ENCODE measurements around the gene ST3GAL4. TPM values are rescaled to one million over a fixed set of nuclear protein-coding genes. Genes with fewer than 3 reads are reported as not detected.
A peak's percentile ranks its signal among the peaks of the same experiment; 100 is the strongest.

ST3GAL4 gene
- polyA plus RNA-seq, 2 of the 4 experiments (the other 2 are of a cell fraction) = 11.9 to 17.5 TPM

GRCh38 chr11:126331286-126331685 is 24.2 kb upstream of the ST3GAL4 start:
- Histone ChIP-seq H3K9me3 (no peaks in the 10 kb centered on the region), H3K4me3 (no peak overlapping the region), H3K4me2 (no peak overlapping the region), H3K4me1 (peaks cover 14% of the 10 kb centered on the region), H3K27ac (no peak overlapping the region)
- WGBS (ENCODE audit: missing lambda C conversion rate) = 100% methylated on average over 7 of the region's 13 CpGs
- ATAC-seq (no peak), DNase-seq (ENCODE audit: low read depth in 1 of 2, low spot score in 1 of 2) (no peak), FAIRE-seq (no peak)
- CTCF ChIA-PET = no interaction called here
- TF ChIP-seq POLR2AphosphoS2 (conservative IDR thresholded peaks at IDR 0.05; ENCODE audit: low read length) (no peak), ATOH8 (CRISPR knock-in tag; IDR thresholded peaks at IDR 0.05; ENCODE audit: low read depth) (no peak)
- POLR2A ChIA-PET = no interaction called here

- 66% methylated on average over 5 of the region's 5 CpGs for WGBS (ENCODE audit: missing lambda C conversion rate)
- TF ChIP-seq FOSB (CRISPR knock-in tag; IDR thresholded peaks at IDR 0.05) (no peak), HES2 (IDR thresholded peaks at IDR 0.05) (no peak), MAFK (IDR thresholded peaks at IDR 0.05; ENCODE audit: partially characterized antibody) (peak; percentile 23)
- ATAC-seq (peak; percentile 79), DNase-seq (ENCODE audit: low read depth in 1 of 2, low spot score in 1 of 2) (no peak), FAIRE-seq (no peak)
- POLR2A ChIA-PET = no interaction called here
- peaks cover 14% of the 10 kb centered on the region for H3K4me1 ChIP-seq
- no peaks in the 10 kb centered on the region for H3K9me3 ChIP-seq
- no peak overlapping the region for H3K4me3 ChIP-seq
- CTCF ChIA-PET = no interaction called here
- H3K4me2 ChIP-seq = no peak overlapping the region
- H3K27ac ChIP-seq = peak overlapping the region in 1 of 2 experiments; percentile 39; a peak in 2 of 6 replicates
Measured at GRCh38 chr11:126332221-126332711, 23.2 kb upstream of the ST3GAL4 start.

GRCh38 chr11:126333142-126333541 is 22.3 kb upstream of the ST3GAL4 start:
- FAIRE-seq (no peak), ATAC-seq (no peak), DNase-seq (ENCODE audit: low read depth in 1 of 2, low spot score in 1 of 2) (no peak)
- no peaks in the 10 kb centered on the region for H3K9me3 ChIP-seq
- ChIA-PET POLR2A (no interaction called here), CTCF (interaction anchor here (1.0 kb wide), 1 partner anchor 23 kb away, joined by 3 read pairs; no protein-coding TSS in a partner anchor)
- TF ChIP-seq NFE2L2 (conservative IDR thresholded peaks at IDR 0.05; ENCODE audit: low read length) (no peak), CBX2 (IDR thresholded peaks at IDR 0.05; ENCODE audit: borderline replicate concordance, low read depth) (no peak), FOSB (CRISPR knock-in tag; IDR thresholded peaks at IDR 0.05) (no peak), TP53 (CRISPR knock-in tag; IDR thresholded peaks at IDR 0.05) (no peak), PHF8 (IDR thresholded peaks at IDR 0.05; ENCODE audit: borderline replicate concordance, low read depth) (no peak), JUNB (IDR thresholded peaks at IDR 0.05) (no peak), HOXB13 (CRISPR knock-in tag; IDR thresholded peaks at IDR 0.05; ENCODE audit: low read depth) (no peak), CHD2 (IDR thresholded peaks at IDR 0.05; ENCODE audit: low read length, partially characterized antibody) (no peak)
- peaks cover 14% of the 10 kb centered on the region for H3K4me1 ChIP-seq
- WGBS (ENCODE audit: missing lambda C conversion rate) = 90% methylated on average over 7 of the region's 7 CpGs
- H3K27ac ChIP-seq = no peak overlapping the region
- H3K4me3 ChIP-seq = no peak overlapping the region
- H3K4me2 ChIP-seq = no peak overlapping the region

GRCh38 chr11:126334659-126335462 is 20.6 kb upstream of the ST3GAL4 start:
- ATAC-seq (no peak), FAIRE-seq (no peak), DNase-seq (ENCODE audit: low read depth in 1 of 2, low spot score in 1 of 2) (no peak)
- POLR2A ChIA-PET = no interaction called here
- Histone ChIP-seq H3K4me2 (no peak overlapping the region), H3K4me3 (no peak overlapping the region), H3K9me3 (no peaks in the 10 kb centered on the region), H3K27ac (no peak overlapping the region), H3K4me1 (peaks cover 21% of the 10 kb centered on the region)
- no peak for TF ChIP-seq ZFP36 (IDR thresholded peaks at IDR 0.05; ENCODE audit: borderline replicate concordance, partially characterized antibody)
- no peak for TF ChIP-seq REST (IDR thresholded peaks at IDR 0.05)
- TF ChIP-seq RARB (CRISPR knock-in tag; IDR thresholded peaks at IDR 0.05) = no peak
- no peak for TF ChIP-seq POLR2AphosphoS2 (conservative IDR thresholded peaks at IDR 0.05; ENCODE audit: low read length)
- no peak for TF ChIP-seq HOXB13 (CRISPR knock-in tag; IDR thresholded peaks at IDR 0.05; ENCODE audit: low read depth)
- no peak for TF ChIP-seq CEBPB (IDR thresholded peaks at IDR 0.05)
- TF ChIP-seq USF2 (IDR thresholded peaks at IDR 0.05) = no peak
- no peak for TF ChIP-seq RCOR1 (IDR thresholded peaks at IDR 0.05; ENCODE audit: low read depth, low read length)
- no peak for TF ChIP-seq MAX (IDR thresholded peaks at IDR 0.05)
- no peak for TF ChIP-seq CBX8 (IDR thresholded peaks at IDR 0.05)
- TF ChIP-seq NR3C1 (IDR thresholded peaks at IDR 0.05) = no peak
- no peak for TF ChIP-seq MAFK (IDR thresholded peaks at IDR 0.05; ENCODE audit: partially characterized antibody)
- no peak for TF ChIP-seq JUNB (IDR thresholded peaks at IDR 0.05)
- no peak for TF ChIP-seq NPAS2 (CRISPR knock-in tag; IDR thresholded peaks at IDR 0.05; ENCODE audit: borderline replicate concordance)
- no peak for TF ChIP-seq FOSB (CRISPR knock-in tag; IDR thresholded peaks at IDR 0.05)
- no peak for TF ChIP-seq ATOH8 (CRISPR knock-in tag; IDR thresholded peaks at IDR 0.05; ENCODE audit: low read depth)
- CTCF ChIA-PET = no interaction called here
- 88% methylated on average over 6 of the region's 6 CpGs for WGBS (ENCODE audit: missing lambda C conversion rate)

All from A549 (cell line).